ENCODE data around the gene KSR2.

DNA sequence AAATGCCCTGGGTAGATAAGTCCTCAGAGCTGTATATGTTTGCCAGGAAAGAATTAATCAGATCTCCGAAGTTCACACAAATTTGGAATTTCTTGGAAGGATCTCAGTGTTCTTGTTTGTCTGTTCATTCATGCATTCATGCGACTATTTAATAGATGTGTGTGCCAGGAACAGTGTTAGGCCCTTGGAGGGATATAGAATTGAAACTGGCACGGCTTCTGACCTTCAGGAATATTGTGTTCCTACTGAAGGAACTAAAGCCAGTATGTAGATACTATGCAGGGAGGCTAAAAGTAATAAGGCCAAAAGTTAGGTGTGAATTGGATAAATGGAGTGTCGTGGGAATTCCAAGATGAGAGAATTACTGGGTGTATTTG lies 441.3 kb downstream of the KSR2 start:
- TF ChIP-seq, protein P1, sequence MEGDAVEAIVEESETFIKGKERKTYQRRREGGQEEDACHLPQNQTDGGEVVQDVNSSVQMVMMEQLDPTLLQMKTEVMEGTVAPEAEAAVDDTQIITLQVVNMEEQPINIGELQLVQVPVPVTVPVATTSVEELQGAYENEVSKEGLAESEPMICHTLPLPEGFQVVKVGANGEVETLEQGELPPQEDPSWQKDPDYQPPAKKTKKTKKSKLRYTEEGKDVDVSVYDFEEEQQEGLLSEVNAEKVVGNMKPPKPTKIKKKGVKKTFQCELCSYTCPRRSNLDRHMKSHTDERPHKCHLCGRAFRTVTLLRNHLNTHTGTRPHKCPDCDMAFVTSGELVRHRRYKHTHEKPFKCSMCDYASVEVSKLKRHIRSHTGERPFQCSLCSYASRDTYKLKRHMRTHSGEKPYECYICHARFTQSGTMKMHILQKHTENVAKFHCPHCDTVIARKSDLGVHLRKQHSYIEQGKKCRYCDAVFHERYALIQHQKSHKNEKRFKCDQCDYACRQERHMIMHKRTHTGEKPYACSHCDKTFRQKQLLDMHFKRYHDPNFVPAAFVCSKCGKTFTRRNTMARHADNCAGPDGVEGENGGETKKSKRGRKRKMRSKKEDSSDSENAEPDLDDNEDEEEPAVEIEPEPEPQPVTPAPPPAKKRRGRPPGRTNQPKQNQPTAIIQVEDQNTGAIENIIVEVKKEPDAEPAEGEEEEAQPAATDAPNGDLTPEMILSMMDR (IDR thresholded peaks at IDR 0.05; ENCODE audit: low read length) = no peak
- no peak for TF ChIP-seq EZH2 (IDR thresholded peaks at IDR 0.05; ENCODE audit: borderline replicate concordance, low read length)
